Inflammatory macrophage treated with lipopolysaccharide for 4 hours (primary cell): ENCODE results near the gene LRRK1.

ENCODE experiments used
- DNase-seq: peaks from one replicate; pipeline ENCODE4 v3.0.0-alpha.2; 2020

LRRK1 gene, protein sequence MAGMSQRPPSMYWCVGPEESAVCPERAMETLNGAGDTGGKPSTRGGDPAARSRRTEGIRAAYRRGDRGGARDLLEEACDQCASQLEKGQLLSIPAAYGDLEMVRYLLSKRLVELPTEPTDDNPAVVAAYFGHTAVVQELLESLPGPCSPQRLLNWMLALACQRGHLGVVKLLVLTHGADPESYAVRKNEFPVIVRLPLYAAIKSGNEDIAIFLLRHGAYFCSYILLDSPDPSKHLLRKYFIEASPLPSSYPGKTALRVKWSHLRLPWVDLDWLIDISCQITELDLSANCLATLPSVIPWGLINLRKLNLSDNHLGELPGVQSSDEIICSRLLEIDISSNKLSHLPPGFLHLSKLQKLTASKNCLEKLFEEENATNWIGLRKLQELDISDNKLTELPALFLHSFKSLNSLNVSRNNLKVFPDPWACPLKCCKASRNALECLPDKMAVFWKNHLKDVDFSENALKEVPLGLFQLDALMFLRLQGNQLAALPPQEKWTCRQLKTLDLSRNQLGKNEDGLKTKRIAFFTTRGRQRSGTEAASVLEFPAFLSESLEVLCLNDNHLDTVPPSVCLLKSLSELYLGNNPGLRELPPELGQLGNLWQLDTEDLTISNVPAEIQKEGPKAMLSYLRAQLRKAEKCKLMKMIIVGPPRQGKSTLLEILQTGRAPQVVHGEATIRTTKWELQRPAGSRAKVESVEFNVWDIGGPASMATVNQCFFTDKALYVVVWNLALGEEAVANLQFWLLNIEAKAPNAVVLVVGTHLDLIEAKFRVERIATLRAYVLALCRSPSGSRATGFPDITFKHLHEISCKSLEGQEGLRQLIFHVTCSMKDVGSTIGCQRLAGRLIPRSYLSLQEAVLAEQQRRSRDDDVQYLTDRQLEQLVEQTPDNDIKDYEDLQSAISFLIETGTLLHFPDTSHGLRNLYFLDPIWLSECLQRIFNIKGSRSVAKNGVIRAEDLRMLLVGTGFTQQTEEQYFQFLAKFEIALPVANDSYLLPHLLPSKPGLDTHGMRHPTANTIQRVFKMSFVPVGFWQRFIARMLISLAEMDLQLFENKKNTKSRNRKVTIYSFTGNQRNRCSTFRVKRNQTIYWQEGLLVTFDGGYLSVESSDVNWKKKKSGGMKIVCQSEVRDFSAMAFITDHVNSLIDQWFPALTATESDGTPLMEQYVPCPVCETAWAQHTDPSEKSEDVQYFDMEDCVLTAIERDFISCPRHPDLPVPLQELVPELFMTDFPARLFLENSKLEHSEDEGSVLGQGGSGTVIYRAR (N-terminal part only)

DNA sequence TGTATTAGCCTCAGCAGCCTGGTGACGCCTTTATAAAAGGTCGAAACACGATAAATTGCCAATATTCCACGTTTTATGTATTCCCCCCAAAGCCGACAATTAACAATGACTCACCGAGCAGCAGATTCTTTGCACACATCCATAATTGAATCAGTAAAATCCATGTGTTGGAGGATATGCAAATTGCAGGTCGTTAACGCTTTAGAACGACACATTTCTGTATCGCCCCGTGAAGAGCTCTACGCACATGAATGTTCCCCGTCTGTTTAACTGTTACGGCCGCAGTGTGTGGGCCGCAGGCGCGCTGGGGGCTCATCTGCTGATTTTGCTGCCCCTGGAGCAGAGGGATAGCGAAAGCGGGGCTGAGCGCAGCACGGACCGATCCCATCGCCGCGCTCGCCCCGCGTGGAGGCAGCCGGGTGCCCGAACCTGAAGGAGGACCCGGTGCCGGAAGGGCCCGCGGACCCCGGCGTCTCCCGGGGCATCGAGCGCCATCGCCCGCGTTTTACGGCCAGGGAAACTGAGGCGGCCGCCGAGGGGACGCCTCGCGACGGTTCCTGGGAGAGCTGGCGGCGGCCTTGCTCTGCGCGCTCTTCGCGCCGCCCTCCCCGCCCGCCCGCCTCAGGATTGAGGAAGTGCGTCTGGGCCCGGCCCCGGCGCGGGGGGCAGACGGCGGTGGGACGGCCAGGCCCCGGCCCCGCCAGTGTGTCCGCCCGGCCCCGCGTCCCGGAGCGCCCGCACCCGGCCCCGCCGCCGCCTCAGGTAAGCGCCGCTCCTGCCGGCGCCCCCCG, at the start of gene LRRK1:
Gene LRRK1 (plus strand): TSS at position 668 of the 791 bp plus-strand sequence. CDS start 5,276 bp downstream, outside the sequence.
- peak; percentile 64 for DNase-seq

DNA sequence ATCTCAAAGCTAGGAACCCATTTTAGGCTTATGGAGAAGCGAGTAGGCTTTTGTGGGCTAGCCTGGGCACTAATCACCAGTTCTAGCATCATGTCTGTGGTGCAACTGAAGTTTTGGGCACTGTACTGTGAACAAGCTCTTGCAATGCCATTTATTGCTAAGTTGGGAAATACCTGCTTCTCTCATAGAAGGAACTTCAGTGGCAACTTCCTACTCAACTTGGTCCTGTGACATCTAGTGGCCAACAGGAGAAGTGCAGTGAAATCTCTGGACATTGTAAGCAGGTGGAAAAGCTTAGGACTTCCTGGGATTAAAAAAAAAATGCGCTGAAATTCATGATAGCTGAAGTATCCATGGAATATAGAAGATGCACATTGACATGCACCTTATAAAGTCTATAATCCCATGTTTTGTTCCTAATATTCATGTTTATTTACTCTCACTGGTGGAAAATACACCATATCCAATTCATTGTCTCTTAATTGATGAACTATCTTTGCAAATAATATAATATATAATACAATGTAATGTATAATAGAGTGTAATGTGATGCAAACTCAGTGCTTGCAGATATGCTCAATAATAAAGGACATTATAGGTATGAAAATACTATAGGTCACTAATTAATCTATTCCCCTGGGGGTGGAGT, 46.0 kb upstream of the LRRK1 start:
- peak; percentile 93 for DNase-seq

DNA sequence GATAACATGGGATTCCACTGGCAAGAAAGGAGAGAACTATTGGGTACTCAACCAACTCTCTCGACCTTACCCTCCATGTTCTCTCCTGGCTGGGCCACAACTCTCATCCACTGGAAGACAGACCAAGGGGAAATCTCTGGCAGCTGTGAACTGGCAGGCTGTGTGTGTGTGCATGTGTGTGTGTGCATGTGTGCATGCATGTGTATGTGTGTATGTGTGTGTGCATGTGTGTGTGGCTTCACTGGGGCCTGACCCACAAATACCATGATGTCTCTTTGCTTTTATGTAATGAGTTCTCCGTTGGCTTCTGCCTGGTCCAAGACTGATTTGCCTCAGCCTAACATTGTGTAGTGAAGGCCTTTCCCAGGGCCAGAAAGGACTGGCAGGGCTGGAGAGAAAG, 43.7 kb upstream of the LRRK1 start:
- no peak for DNase-seq

DNA sequence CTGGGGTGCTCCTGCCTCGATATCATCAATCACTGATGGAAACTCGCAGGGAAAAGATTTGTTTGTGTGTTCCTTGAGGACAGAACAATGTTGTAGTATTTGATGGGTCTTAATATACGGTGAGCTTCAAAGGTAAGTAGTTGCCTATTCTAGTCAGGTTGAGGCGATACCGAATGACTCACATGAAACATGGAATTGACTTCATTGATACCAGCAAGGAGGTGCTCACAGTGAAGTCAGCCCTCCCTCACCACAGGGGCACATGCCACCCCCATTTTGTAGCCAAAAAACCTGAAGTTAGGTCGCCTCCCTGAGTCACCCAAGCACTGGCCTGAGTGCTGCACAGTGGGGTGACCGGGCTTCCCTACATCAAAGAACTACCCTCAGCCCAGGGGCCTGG, 43.2 kb upstream of the LRRK1 start:
- no peak for DNase-seq

DNA sequence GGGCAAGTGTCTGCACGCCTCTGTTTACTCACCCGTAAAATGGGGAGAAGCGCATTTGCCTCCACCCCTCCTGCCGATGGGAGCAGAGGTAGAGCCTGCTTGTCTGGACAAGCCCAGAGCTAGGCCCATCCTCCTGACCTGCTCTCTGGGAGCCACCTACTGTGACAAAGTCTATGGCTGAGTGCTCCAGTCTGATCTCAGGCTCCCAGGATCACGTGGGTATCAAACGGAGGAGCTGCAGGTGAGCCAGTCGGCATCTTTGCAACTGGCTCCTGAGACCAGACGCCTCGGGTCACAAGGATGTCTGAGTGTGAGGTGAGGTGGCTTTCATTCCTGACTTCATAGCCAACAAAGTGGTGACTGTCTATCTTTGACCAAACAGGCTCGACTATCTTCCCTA, 41.6 kb upstream of the LRRK1 start:
- DNase-seq: no peak

DNA sequence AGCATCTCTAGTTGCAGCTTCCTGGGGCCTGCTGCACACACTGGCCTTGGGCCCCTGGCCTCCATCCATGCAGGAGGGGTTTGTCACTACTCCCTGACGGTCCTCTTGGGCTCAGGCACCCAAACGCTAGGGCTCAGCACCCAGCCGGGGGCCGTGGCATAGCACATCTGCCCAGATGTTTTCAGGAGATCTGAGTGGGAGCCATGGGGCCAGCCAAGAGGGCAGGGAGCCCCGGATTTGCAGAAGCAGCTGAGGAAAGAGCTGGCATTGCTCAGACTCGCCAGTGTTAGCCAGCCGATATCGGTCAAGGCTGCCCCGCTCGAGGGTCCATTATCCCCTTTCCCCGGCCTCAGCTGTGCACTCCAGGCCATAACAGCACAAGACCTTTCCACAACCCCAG, 41.0 kb upstream of the LRRK1 start:
- DNase-seq: no peak

DNA sequence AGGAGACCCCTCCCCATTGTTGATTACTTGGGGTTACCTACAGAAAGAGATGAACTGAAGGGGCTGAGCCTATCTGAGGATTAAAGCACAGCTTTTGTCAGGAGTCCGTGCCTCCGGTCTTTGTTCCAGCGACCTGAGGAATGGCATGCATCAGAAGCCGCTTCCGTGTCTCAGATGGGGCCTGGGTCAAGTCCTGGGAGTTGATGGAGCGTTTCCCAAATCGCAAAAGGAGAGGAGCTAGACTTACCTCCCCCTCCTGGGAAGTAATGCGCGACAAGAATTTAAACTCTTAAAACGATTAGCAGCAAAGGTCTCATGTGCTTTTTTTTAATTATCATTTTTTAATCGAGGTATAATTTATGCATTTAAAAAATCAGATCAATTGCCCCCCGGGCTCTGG, 40.5 kb upstream of the LRRK1 start:
- no peak for DNase-seq

DNA sequence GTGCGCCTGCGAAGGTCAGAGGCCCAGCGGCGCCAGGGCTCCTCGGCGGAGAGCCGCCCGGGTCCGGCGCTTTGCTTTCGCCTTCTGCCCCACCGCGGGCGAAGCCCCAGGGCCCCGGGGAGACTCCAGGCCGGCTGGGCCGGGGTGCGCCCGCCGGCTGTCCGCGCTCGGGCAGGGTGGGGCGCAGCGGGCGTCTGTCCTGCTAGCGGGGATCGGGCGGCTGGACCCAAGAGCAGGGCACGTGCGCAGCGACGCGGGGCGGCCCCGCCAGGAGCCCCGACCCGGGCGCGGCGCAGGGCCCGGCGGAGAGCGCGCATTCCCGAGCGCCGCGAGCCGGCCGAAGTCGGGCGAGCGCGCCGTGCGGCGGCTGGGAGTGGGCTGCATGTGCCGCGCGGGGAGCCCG, 40.1 kb upstream of the LRRK1 start:
- DNase-seq: no peak

DNA sequence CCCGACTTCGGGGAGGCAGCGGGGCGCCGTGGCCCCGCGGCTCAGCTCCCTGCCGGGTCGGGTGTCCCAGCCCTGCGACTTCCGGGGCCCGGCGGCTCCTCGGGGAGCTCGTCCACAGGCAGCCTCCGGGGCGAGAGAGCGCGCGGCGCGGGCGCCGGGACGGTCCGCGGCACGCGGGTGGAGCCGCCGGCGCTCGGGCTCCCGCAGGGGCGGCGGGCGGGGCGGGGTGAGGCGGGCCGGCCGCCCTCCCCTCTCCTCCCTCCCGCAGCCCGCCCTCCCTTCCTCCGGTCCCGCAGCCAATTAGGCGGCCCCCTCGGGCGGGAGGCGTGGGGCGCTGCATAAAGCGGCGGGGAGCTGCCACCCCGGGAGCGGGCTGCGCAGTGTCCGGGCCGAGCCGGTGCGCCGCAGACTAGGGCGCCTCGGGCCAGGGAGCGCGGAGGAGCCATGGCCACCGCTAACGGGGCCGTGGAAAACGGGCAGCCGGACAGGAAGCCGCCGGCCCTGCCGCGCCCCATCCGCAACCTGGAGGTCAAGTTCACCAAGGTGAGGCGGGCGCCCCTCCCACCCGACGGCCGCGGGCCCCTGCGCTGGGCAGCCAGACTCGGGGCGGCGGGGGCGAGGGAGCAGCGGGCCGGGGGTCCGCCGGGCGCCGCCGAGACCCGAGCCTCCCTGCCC, 39.6 kb upstream of the LRRK1 start, which contains the start of gene ALDH1A3:
Gene ALDH1A3 (plus strand): TSS at position 368 of the 675 bp plus-strand sequence. CDS start 77 bp downstream, at position 445.
- DNase-seq: no peak

DNA sequence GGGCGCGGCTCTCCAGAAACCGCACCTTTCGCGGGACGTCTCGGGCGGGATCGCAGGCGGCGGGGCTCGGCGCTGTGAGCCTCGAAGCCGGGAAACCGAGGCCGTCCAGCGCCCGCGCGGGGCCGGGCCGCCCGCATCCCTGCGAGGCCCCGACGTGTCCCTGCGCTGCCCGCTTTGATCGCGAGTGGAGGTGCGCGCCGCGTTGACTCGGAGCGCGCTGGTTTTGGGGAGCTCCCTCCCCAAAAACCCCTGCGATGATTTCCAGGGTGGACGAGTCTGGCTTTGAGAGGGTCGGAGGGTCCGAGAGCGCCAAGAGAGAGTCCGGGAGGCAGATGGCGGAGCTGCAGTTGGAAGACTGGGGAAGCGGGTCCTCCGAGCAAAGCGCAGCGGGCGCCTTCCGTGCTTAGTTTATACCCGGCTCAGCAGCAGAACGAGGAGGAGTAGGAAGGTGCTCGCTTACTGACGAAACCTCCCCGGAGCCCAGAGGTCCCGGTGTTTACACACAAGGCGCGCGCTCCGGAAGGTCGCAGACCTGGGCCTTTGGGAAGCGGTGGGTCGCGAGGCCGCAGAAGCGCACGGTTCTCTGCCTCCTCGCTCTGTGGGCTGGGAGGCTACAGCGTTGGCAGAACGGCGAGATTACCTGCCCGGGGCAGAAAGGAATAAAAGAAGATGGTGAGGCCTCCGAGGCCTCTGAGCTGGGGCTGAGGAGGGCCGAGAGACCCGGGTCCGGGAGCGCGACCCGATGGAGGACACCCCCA, 38.8 kb upstream of the LRRK1 start:
- DNase-seq: no peak

DNA sequence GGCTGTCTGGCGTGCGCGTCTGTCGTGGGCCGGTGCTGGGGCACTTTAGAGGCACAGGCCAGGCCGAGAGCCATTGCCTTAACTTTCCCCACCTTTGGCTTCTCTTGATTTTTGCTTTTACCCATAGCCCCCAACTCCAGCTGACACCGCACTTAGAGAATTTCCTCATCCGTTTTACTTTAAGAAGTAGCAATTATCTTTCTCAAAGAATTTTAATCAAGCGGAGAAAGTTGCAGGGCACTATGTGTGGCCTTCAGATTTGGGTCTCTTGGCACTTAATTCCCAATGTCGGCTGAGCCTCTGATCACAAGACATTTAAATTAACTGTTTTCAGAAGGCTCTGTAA, 38.3 kb upstream of the LRRK1 start:
- DNase-seq: no peak

DNA sequence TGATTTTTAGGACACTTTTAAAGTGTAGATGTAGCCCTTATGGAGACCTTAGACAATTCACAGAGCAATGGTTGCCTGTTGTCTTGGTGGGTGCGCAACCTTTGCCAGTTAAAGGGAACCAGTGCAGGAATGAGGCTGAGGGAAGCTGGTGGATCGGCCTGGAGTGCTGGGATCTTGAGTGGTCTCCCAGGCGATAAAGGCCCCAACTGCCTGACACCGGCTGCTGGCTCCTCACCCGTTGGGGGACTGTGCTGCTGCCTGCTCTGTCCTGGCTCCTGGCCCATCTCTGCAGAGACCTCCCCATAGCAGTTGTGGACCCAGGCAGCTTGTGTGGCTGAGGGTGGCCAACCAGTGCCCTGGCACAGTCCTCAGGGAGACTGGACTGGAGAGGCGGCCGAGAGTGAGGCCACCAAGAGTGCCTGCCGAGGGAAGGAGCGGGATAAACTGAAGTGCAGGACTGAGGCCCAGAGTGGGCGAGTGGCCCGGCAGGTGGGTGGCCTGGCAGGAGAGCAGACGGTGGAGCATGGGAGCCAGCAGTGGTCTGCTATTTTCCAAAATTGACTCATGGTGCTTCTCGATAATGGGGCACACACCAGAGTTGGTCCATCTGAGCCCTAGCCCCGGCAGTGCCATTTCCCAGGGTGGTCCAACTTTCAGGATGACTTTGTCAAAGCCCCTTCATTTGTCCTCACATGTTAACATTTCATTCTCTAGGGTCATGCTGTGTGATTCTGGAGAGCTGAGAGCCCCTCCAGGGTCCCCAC, 37.4 kb upstream of the LRRK1 start:
- no peak for DNase-seq

DNA sequence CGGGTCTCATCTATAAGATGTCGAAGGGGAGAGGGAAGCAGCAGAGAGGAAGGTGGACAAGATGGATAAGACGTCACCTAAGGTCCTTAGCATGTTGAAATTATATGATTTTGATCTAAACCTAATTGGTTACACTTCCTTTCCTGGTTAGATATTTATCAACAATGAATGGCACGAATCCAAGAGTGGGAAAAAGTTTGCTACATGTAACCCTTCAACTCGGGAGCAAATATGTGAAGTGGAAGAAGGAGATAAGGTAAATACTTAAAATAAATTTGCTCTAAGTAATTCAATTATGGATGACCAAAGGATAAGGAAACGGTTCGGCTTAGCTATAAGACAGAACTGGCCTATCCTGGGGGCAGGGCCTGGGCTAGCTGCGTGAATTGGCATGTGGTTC, 34.0 kb upstream of the LRRK1 start:
- no peak for DNase-seq

DNA sequence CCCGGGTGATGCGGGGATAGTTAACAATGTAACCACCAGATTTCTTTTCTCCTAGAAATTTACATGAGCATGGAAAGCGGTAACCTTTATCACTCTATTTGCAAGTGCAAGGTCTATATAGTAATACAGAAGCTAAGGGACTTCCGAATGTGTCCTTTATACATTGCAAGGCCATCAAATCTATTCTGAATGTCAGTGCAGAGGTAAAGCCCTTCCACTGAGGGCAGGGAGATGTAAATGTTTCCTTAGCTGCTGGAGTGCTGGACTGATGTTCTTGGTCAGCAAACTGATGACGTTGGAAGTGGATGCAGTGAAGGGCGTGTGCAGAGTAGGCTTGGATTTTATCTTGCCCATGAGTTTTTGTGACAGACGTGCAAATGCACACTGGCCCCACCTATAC, 33.3 kb upstream of the LRRK1 start:
- no peak for DNase-seq

DNA sequence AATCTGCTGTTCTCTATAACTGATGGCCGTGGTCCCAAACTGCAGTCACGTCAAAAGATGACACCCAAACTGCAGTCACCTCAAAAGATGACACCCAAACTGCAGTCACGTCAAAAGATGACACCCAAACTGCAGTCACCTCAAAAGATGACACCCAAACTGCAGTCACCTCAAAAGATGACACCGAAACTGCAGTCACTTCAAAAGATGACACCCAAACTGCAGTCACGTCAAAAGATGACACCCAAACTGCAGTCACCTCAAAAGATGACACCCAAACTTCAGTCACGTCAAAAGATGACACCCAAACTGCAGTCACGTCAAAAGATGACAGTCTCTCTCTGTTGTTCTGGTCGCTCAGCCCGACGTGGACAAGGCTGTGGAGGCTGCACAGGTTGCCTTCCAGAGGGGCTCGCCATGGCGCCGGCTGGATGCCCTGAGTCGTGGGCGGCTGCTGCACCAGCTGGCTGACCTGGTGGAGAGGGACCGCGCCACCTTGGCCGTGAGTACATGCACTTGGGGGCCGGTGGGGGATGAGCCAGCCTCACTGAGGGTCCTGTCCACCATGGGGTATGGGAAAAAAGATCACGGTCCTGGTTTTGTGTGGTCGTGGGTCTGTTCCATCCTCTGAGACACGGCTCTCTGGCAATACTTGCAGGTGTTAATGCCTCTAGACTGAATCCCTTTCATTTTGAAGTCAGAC, 31.8 kb upstream of the LRRK1 start:
- DNase-seq: no peak

DNA sequence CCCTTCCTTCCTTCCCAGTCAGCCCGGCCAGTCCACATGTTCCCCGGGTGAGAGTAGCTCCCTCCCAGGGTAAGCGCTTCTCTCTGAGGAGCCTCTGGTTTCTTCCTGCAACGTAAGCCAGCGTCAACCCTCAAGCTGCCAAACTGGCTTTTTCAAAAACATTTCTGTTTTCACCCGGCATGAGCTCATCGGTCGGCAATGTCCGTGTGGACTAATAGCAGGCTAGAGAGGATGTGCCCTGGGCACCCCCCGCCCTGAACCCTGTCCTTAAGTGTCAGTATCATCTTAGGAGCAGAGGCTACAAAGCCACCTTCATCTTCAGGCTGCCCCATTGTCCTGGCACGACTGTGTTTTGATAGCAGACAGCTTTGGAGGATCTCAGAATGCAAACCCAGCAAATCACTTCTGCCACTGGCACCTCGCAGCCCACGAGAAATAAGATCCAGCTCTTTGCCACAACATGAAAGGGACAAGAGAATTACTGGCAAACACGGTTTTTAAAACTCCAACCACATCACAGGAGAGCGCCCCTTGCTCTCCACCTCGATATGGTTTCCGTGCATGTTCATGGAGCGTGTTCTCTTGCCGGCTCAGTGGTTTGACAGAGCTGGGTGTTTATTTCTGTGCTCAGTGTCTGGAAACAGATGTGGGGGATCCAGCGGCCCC, 29.6 kb upstream of the LRRK1 start:
- no peak for DNase-seq

DNA sequence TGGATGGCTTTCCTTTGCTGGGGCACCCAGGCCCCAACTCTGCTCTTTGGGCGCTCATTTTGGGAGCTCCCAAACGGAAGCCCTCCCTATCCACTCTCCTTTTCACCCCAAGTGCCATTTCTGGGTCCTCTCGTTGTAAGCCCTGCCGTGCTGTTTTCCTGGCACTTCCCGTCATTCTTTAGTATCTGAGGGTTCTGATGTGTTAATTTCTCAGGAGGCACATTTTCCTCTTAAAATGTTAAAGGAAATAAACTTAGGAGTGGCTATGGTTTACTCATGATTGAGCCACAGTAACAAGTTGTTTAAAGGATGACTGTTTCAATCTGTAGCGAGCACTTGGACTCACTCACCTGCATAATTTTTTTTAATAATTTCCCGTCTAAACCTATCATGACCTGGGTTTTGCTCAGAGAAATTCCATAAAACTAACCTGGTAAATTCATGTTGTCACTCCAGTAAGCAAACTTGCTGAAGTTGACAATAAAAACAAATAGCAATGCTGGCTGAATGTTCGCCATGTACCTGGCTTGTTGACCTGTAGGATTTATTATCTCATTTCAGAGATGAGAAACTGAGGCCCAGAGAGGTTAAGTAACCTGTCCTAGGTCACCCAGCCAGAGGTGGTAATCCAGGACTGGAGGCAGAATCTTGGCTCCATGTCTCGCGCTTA, 29.0 kb upstream of the LRRK1 start:
- DNase-seq: no peak

DNA sequence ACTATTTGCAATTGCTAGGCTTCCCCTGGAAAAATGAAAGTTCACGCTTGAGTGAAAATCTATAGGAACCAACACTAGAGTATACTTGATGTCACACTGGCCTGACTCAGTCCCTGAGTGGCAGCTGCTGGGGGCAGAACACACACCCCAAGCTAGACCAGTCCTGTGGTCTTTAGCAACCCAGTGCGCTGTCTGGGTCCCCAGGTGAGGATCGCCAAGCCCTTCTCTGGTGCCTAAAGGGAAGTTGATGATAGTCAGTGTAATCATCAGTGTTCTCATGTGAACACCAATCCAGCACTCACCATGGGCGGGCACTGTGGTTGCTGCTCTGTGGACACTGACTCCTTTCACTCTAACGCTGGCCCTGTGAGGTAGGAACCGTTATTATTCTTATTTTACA, 28.3 kb upstream of the LRRK1 start:
- DNase-seq: no peak
